SH-SY5Y (cell line): ENCODE data around the gene NAT9.

Experiments
- GATA2 ChIP-seq: IDR thresholded peaks from 2 replicates; pipeline ENCODE4 v1.6.1; 2011; ENCODE audit warnings: mild to moderate bottlenecking, low read depth, low read length
- GATA3 ChIP-seq: IDR thresholded peaks from 2 replicates; pipeline ENCODE4 v1.6.1; 2011; ENCODE audit warnings: low read depth, mild to moderate bottlenecking, low read length, moderate library complexity

NAT9 gene

GRCh38 chr17:74754832-74755231 is 21.3 kb downstream of the NAT9 start:
- TF ChIP-seq GATA2 (no peak), GATA3 (no peak)

GRCh38 chr17:74752822-74753401 is 23.2 kb downstream of the NAT9 start:
- TF ChIP-seq GATA2 (no peak), GATA3 (no peak)

GRCh38 chr17:74752415-74752814 is 23.7 kb downstream of the NAT9 start:
- no peak for TF ChIP-seq GATA3
- no peak for TF ChIP-seq GATA2

DNA sequence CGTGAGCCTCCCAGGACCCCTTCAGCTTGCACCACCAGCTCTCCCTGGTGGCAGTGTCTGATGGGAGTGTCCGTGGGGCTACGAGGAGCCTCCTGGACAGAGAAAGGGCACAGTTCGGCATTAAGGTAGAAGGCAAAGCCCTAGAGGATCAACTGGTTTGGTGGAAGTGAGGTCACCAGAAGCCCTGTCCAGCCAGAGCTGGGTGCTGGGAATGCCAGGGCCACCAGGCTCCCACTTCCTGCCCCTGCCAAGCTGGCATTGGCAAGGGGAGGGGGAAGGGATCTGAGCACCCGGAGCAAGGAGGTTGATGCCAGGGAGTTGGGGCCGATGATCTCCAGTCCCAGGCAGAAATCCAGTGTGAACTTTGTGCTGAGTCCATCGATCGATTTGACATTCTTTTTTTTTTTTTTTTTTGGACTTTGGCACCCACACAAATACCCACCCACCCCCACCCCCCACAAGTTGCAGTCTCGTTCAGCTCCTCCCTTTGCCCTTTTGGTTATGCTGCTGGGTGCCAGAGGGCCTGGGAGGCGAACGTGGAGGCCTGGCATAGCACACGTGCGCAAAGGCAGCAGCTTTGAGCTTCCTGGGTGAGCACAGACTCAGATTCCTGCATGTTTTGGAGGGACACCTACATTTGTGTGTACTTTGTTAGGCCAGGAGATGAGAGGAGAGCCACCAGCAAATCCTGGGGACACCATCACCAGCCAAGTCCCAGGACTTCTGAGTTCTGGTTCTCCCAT is 25.6 kb downstream of the NAT9 start:
- no peak for TF ChIP-seq GATA3
- no peak for TF ChIP-seq GATA2

DNA sequence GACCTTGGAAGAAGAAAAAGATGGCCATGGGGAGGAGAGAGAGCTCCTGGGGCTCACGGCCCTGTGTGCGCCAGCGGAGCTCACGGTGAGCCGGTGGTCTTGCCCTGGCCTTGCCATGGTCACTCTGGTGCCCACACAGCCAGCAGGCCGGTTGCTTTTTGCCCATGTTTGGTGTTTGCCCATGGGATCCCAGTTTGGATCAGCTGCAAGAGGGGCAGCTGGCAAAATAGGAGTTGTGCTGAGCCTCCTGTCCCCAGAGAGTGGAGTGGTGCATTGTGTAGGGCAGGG is 26.2 kb downstream of the NAT9 start:
- no peak for TF ChIP-seq GATA3
- TF ChIP-seq GATA2: no peak

DNA sequence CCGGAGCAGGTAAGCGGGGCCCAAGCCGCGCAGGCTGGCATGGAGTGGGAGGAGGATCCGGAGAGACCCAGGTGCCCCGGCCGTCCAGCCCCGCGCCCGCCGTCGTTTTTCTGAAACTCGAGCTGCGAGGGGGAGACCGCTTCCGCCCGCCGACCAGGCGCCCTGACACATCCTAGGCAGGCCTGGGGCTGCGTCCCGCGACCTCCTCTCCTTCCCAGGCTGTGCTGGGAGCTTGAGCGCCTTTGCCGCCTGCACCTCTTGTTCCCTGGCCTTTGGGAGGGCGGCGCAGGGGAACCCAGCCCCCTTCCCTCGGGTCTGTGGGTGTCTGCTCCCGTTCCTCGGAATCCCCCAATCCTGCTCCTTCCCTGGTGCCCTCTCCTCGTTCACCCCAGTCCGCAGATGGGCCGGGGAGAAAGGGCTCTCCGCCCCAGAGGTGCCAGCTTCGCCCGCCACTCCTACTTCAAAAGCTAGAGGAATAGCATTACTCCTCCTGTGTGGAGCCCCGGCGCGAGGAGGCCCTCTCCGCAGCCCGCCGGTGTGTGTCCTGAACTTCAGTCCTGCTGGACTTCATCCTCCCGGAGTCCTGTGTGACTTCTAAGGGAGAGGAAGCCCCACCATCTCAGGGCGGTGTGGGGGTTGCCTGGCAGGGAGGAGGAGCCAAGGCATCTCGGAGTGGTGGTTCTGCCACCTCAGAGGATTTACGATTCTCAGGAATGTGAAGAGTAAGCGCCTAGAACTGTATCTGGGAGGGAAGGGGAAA is 26.7 kb downstream of the NAT9 start:
- no peak for TF ChIP-seq GATA2
- TF ChIP-seq GATA3: no peak

- TF ChIP-seq GATA2 (no peak), GATA3 (no peak)
Observed at GRCh38 chr17:74748529-74749278, 27.4 kb downstream of the NAT9 start, which contains the start of gene NHERF1. NHERF1 (plus strand) TSS chr17:74748628; CDS start chr17:74748847, 219 bp downstream.

- no peak for TF ChIP-seq GATA2
- TF ChIP-seq GATA3: no peak
Observed at GRCh38 chr17:74748279-74748528, 27.9 kb downstream of the NAT9 start.

DNA sequence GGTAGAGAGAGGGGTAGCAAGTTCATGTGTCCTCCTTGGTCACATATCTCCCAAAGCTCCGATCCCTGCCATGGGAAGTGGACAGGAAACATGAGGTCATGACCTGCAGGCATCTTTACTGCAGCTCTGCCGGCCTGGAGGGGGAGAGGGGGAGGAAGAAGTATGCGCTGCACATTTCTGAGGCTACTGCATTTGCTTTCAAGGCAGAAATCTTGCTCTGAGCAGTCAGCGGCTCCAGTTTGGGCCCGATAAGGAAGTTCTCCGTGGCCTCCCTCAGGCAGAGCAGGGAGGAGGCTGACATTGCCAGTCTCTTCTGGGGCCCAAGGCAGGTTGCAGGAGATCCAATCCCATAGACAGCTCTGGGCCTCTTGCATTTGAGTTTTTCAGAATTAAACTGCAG is 29.2 kb downstream of the NAT9 start:
- TF ChIP-seq GATA2: no peak
- TF ChIP-seq GATA3: no peak

DNA sequence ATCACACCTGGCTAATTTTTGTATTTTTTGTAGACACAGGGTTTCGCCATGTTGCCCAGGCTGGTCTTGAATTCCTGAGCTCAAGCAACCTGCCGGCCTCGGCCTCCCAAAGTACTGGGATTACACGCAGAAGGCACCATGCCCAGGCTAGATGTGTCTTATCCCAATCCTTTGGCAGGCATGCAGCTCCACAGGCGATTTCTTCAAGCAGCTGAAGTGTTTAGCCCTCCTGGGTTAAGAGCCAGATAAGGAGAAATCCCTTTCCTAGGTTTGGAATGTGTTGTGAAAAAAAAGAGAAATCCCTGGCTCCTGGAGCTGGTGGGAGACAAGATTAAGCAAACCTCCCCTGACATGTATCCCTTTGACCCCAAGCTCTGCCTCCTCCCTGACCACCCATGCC is 29.8 kb downstream of the NAT9 start:
- TF ChIP-seq GATA2 (no peak), GATA3 (no peak)

GRCh38 chr17:74745548-74746177 is 30.5 kb downstream of the NAT9 start:
- TF ChIP-seq GATA3: no peak
- peak; percentile 70; the same call in 1 of the 2 replicates for TF ChIP-seq GATA2

DNA sequence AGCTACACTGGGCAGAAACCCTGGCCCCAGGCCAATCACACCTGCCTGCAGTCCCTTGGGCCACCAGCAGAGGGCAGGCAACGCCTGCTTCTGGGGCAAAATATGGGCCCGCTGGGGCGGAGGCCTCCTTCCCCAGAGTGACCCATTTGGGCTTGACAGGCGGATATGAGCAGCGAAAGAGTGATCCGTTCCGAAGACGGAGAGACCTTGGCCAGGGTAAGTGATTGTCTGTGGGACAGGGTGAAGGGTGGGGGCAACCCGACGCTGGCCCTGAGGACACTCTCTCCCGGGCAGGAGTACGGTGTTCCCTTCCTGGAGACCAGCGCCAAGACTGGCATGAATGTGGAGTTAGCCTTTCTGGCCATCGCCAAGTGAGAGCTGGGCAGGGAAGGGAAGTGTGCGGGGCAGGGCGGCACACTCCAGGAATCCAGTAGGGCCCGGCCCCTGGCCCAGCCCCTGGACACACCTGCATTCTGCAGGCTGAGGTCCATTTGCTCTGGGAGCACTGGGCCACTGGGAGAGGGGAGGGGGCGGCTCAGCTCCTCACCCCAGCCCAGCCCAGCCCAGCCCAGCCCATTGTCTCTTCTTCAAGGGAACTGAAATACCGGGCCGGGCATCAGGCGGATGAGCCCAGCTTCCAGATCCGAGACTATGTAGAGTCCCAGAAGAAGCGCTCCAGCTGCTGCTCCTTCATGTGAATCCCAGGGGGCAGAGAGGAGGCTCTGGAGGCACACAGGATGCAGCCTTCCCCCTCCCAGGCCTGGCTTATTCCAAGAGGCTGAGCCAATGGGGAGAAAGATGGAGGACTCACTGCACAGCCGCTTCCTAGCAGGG is 31.2 kb downstream of the NAT9 start:
- TF ChIP-seq GATA2: no peak
- TF ChIP-seq GATA3: no peak

- no peak for TF ChIP-seq GATA2
- TF ChIP-seq GATA3: no peak
Observed at GRCh38 chr17:74744349-74744713, 31.8 kb downstream of the NAT9 start.

GRCh38 chr17:74743755-74744154 is 32.4 kb downstream of the NAT9 start:
- TF ChIP-seq GATA3 (no peak), GATA2 (peak; percentile 34; the same call in 1 of the 2 replicates)

DNA sequence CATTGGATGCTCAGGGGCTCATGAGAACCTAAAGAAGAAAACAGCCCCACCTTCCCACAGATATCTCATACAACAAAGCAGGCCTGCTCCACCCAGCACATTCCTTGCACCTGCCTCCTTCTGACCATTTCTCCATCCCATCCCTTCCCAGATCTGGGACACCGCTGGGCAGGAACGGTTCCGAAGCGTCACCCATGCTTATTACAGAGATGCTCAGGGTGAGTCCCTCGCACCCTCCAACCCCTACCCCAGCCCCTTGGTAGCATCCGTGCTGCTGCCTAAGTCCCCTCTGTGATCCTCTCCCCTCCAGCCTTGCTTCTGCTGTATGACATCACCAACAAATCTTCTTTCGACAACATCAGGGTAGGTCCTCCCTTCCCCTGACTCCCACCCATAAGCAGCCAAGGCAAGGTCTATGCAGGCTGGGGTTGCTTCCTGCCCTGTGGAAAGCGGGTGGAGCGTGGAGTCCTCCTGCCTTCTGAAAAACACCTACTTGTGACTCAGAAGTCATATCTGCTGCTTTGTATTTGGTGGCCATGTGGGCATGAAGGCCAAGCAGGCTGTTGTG is 33.1 kb downstream of the NAT9 start:
- TF ChIP-seq GATA2: no peak
